Measurements from ENCODE around the gene GMIP.
A peak's percentile ranks its signal among the peaks of the same experiment; 100 is the strongest.

GMIP gene

GRCh38 chr19:19651076-19651475 is 7.6 kb upstream of the GMIP start:
- no peak for TF ChIP-seq CTCF (IDR thresholded peaks at IDR 0.05; ENCODE audit: insufficient read depth, low read depth, low read length, missing control alignments)
- no peak for DNase-seq (ENCODE audit: low read depth)
- no peak overlapping the region for H3K4me3 ChIP-seq (ENCODE audit: low read length)

GRCh38 chr19:19650331-19650730 is 6.9 kb upstream of the GMIP start:
- H3K4me3 ChIP-seq (ENCODE audit: low read length) = no peak overlapping the region
- TF ChIP-seq CTCF (IDR thresholded peaks at IDR 0.05; ENCODE audit: insufficient read depth, low read depth, low read length, missing control alignments) = no peak
- DNase-seq (ENCODE audit: low read depth) = no peak

DNA sequence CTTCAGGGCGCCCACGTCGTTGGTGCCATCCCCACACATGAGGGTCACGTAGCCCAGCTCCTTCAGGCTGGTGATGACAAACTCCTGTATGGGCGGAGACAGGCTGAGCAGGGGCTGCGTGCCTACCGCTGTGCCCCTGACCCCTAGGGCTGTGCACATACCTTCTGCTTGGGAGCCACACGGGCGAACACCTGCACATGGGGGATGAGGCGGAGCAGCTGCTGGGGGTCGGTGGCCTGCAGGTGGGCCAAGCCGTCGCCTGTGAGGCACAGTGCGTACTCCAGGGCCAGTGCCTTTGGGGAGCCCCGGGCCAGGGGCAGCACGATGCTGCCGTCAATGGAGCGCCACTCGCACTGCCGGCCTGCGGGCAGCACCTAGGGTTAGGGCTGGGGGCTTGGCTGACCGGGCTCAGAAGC is 6.1 kb upstream of the GMIP start:
- no peak overlapping the region for H3K4me3 ChIP-seq (ENCODE audit: low read length)
- TF ChIP-seq CTCF (IDR thresholded peaks at IDR 0.05; ENCODE audit: insufficient read depth, low read depth, low read length, missing control alignments) = no peak
- no peak for DNase-seq (ENCODE audit: low read depth)

- no peak for TF ChIP-seq CTCF (IDR thresholded peaks at IDR 0.05; ENCODE audit: insufficient read depth, low read depth, low read length, missing control alignments)
- DNase-seq (ENCODE audit: low read depth) = no peak
- H3K4me3 ChIP-seq (ENCODE audit: low read length) = no peak overlapping the region
Measured at GRCh38 chr19:19649155-19649554, 5.7 kb upstream of the GMIP start.

DNA sequence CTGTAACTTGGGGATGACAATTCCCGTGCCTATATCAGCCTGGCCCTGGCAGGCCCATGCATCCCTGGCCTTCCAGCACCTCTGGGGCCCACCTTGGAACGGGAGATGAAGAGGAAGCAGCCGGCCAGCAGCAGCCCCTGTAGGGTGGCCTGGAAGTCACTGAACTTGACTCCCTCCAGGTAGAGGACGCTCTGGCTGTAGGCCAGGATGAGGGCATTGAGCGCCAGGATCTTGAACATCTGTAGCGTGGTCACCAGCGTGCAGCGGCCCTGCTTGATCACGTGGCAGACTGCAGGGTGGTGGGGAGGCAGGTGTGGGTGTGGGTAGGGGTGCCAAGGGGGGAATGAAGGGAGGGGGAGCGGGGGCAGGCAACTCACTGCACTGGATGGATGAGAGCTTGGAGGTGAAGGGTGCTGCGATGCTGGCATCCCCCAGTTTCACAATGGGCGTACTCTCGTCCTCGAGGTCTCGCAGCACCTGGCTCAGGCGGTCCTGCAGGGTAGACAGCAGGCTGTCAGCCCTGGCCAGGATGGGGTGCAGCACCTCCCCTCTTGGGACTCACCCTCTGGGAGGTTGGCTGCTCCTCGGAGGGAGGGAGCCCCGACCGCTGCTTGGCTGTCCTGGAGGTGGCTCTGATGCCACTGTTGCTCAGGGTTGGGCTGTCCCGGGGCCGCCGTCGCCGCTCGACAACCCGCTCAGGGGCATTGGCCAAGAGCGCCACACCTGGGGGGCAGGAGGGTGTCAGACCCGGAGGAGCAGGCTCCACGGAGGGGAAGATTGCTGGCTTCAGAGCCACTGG is 3.8 kb upstream of the GMIP start:
- no peak overlapping the region for H3K4me3 ChIP-seq (ENCODE audit: low read length)
- no peak for DNase-seq (ENCODE audit: low read depth)
- no peak for TF ChIP-seq CTCF (IDR thresholded peaks at IDR 0.05; ENCODE audit: insufficient read depth, low read depth, low read length, missing control alignments)

DNA sequence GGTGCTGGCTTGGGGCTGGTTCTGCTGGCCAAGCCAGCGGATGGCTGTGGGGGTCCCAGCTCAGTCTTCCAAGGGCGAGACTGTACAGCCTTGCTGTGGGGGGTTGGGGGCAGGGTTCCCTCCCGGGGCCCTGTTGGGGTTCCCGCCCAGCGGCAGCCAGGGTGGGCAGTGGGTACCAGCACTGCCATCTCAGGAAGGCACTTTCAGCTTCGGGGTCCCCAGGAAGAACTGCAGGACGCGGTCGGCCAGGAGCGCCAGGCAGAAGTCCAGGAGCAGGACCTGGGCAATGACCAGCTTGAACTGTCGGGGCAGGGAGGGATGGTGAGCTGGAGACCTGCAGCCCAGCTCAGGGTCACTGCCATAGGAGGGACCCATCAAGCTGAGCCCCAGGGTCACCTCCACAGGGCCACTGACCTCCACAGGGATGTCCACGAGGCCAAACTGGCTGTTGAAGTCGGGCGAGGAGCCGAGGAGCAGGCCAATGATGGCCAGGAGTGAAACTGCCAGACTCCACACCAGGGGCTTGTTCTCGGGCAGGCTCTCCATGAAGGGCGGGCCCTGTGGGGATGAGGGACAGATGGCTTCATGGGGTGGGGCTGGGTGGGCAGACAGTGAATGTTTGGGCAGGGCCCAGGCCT is 1.9 kb upstream of the GMIP start:
- H3K4me3 ChIP-seq (ENCODE audit: low read length) = no peak overlapping the region
- DNase-seq (ENCODE audit: low read depth) = no peak
- TF ChIP-seq CTCF (IDR thresholded peaks at IDR 0.05; ENCODE audit: insufficient read depth, low read depth, low read length, missing control alignments) = no peak

- peak overlapping the region; percentile 60 for H3K4me3 ChIP-seq (ENCODE audit: low read length)
Measured at GRCh38 chr19:19644054-19644388, 564 bp upstream of the GMIP start.

More at GRCh38 chr19:19644054-19644388, 564 bp upstream of the GMIP start:
- DNase-seq (ENCODE audit: low read depth) = no peak
- no peak for TF ChIP-seq CTCF (IDR thresholded peaks at IDR 0.05; ENCODE audit: insufficient read depth, low read depth, low read length, missing control alignments)

Data from epithelial cell of esophagus (primary cell).